Adrenal gland (tissue), 12 donors: ENCODE results near the gene RWDD1. TPM values are rescaled to one million over a fixed set of nuclear protein-coding genes. Genes with fewer than 3 reads are reported as not detected.

Source experiments
- DNase-seq, 7 donors: peaks; one replicate each; pipeline ENCODE4 v3.0.0-alpha.2; 2019 to 2020
- H3K27ac ChIP-seq, 5 donors: fragments of 200-600 bp; sonication (generic) in 4 of 5; 1 replicate in 3 of 5; 2 replicates in 2 of 5; pipeline versions ENCODE4 v1.5.1 to v1.8.0; 2016 to 2020; ENCODE audit warnings: mild to moderate bottlenecking in 1 of 5
- H3K27me3 ChIP-seq: fragments of 200-600 bp; 2 replicates; pipeline ENCODE4 v1.8.0; 2021
- H3K36me3 ChIP-seq, 2 donors: fragments of 200-600 bp; replicated peaks in 1 of 2; 1 replicate in 1 of 2; 2 replicates in 1 of 2; pipeline versions ENCODE4 v1.5.1 to v1.8.0; 2018 to 2022
- H3K4me1 ChIP-seq, 2 donors: fragments of 200-600 bp; replicated peaks in 1 of 2; 1 replicate in 1 of 2; 2 replicates in 1 of 2; pipeline versions ENCODE4 v1.5.1 to v1.8.0; 2018 to 2021
- H3K4me3 ChIP-seq, 4 donors: fragments of 200-600 bp; sonication (generic) in 3 of 4; one replicate each; pipeline ENCODE4 v1.5.1; 2016 to 2018
- H3K9me3 ChIP-seq, 3 donors: fragments of 200-600 bp; sonication (generic) in 1 of 3; replicated peaks in 1 of 3; 1 replicate in 2 of 3; 2 replicates in 1 of 3; pipeline versions ENCODE4 v1.5.1 to v1.8.0; 2016 to 2021
- CTCF ChIP-seq, 6 experiments: fragments of 450-650 bp in 4 of 6; fragments of 200-600 bp in 2 of 6; sonication (generic) in 1 of 6; IDR thresholded peaks; 1 replicate in 5 of 6; 2 replicates in 1 of 6; pipeline versions ENCODE4 v1.5.1 to v1.8.0; 2016 to 2021; ENCODE audit warnings: antibody characterized with exemption in 6 of 6, mild to moderate bottlenecking in 2 of 6, moderate library complexity in 1 of 6
- POLR2A ChIP-seq, 2 donors: fragments of 450-650 bp; IDR thresholded peaks; one replicate each; pipeline ENCODE4 v1.6.1; 2017; ENCODE audit warnings: antibody characterized with exemption in 2 of 2, mild to moderate bottlenecking in 2 of 2, moderate library complexity in 1 of 2
- WGBS, 4 donors: extraction: QIAGEN DNeasy Blood & Tissue Kit in 2 of 4; methylation state at CpG; one replicate each; pipeline versions ENCODE4 v1.1.5 to v1.1.7; 2013 to 2017; 5-methylcytosine and 5-hydroxymethylcytosine counted together
- intact Hi-C, 2 donors: fragments of 100-400 bp; cut with DNase I; formaldehyde crosslinking; loops; one replicate each; pipeline versions ENCODE4 v1.14.1 to v1.15.0; 2022 to 2023
- polyA plus RNA-seq, 3 donors: library from polyadenylated mRNA; stranded (reverse); fragments of 200-250 nt in 2 of 3; fragments of 350-450 nt in 1 of 3; fragmentation: Illumina TruSeq in 1 of 3; extraction: RNeasy Lipid Tissue Mini Kit (QIAGEN cat#74804) in 1 of 3; gene quantifications; one replicate each; pipeline ENCODE4 v1.2.3, GENCODE V29; 2013 to 2014
- total RNA-seq, 9 donors: library from RNA; depleted of rRNA in 4 of 9; stranded (reverse); fragments of >200 nt in 4 of 9; fragments of 120-200 nt in 1 of 9; fragmentation: NEBNext Ultra II Directional in 1 of 9; extraction: Animal tissue kit (Norgen Biotek cat#: 25700) in 1 of 9; gene quantifications; one replicate each; pipeline versions ENCODE4 v1.1.0 to v1.2.4, GENCODE V29; 2013 to 2023
- donor health status: healthy with polysubstance abuse.
- donor health status: Bipolar disorder and iron deficiency.
- donor health status: DM: yes; HTN: yes; CAD: no.
- donor health status: DM: no; HTN: no; CAD: no.
- donor health status: DM: no; HTN: no; CAD: no.
- donor health status: DM: yes; HTN: yes; CAD: no.

Gene RWDD1
- total and polyA plus RNA-seq, 12 donors: 25.9 to 136 (median 50.8) TPM

- H3K9me3 ChIP-seq: no peaks in the 10 kb centered on the region
- no peaks in the 10 kb centered on the region for H3K4me1 ChIP-seq
- TF ChIP-seq POLR2A (IDR thresholded peaks at IDR 0.05): no peak
- TF ChIP-seq CTCF (IDR thresholded peaks at IDR 0.05): no peak
- WGBS, 4 donors: 34 to 45% (median 37%) methylated on average over 4 of the region's 4 CpGs
- DNase-seq: no peak
- intact Hi-C loops: no loop called here
- no peaks in the 10 kb centered on the region for H3K36me3 ChIP-seq
- H3K27me3 ChIP-seq: no peaks in the 10 kb centered on the region
- no peak overlapping the region for H3K27ac ChIP-seq
- H3K4me3 ChIP-seq: no peak overlapping the region
These were observed 20.5 kb upstream of the RWDD1 start for GRCh38 chr6:116550796-116551195.

- Histone ChIP-seq H3K27ac (no peak within 1 kb of the TSS), H3K27me3 (no peaks in the 10 kb centered on the region), H3K4me1 (peaks cover 0 to 12% of the 10 kb centered on the region in 2 donors), H3K4me3 (no peak within 1 kb of the TSS), H3K36me3 (no peaks in the 10 kb centered on the region), H3K9me3 (no peaks in the 10 kb centered on the region)
- TF ChIP-seq POLR2A (IDR thresholded peaks at IDR 0.05): no peak
- TF ChIP-seq CTCF (IDR thresholded peaks at IDR 0.05): no peak
- intact Hi-C loops: no loop called here
- no peak for DNase-seq
These were observed 17.9 kb upstream of the RWDD1 start, which contains the start of gene CALHM4 for GRCh38 chr6:116553451-116553850. Gene CALHM4 (plus strand): TSS chr6:116553751. CDS start chr6:116553794, 43 bp downstream.

GRCh38 chr6:116556065-116556464 is 15.2 kb upstream of the RWDD1 start:
- no peaks in the 10 kb centered on the region for H3K27me3 ChIP-seq
- no peaks in the 10 kb centered on the region for H3K36me3 ChIP-seq
- no peak overlapping the region for H3K4me3 ChIP-seq
- H3K4me1 ChIP-seq: peaks cover 0 to 14% of the 10 kb centered on the region in 2 donors
- H3K9me3 ChIP-seq: no peaks in the 10 kb centered on the region
- intact Hi-C loops: no loop called here
- DNase-seq: no peak
- H3K27ac ChIP-seq: no peak overlapping the region
- no peak for TF ChIP-seq CTCF (IDR thresholded peaks at IDR 0.05)
- no peak for TF ChIP-seq POLR2A (IDR thresholded peaks at IDR 0.05)
- 69 to 88% (median 75%) methylated on average over 1 of the region's 1 CpG for WGBS, 4 donors

GRCh38 chr6:116556814-116557415 is 14.4 kb upstream of the RWDD1 start:
- Histone ChIP-seq H3K27ac (no peak overlapping the region), H3K9me3 (no peaks in the 10 kb centered on the region), H3K36me3 (no peaks in the 10 kb centered on the region), H3K4me3 (no peak overlapping the region), H3K27me3 (no peaks in the 10 kb centered on the region), H3K4me1 (peaks cover 0 to 14% of the 10 kb centered on the region in 2 donors)
- TF ChIP-seq POLR2A (IDR thresholded peaks at IDR 0.05) (no peak), CTCF (IDR thresholded peaks at IDR 0.05) (no peak)
- intact Hi-C loops: no loop called here
- WGBS, 4 donors: 87 to 97% (median 92%) methylated on average over 5 of the region's 5 CpGs
- DNase-seq: no peak
